Mesothelial cell of epicardium (in vitro differentiated cells): Measurements from ENCODE around the gene OTUD1. TPM values are rescaled to one million over a fixed set of nuclear protein-coding genes. Genes with fewer than 3 reads are reported as not detected.

ENCODE experiments used
- DNase-seq, 2 experiments: peaks; one replicate each; pipeline ENCODE4 v3.0.0; 2021; ENCODE audit warnings: low spot score in 2 of 2; ENCODE audit not compliant: unreplicated experiment in 2 of 2
- H3K27ac Mint-ChIP-seq: 2 replicates; pipeline ENCODE4 v1.8.0; 2021; ENCODE audit warnings: mixed read lengths
- H3K27me3 Mint-ChIP-seq: 2 replicates; pipeline ENCODE4 v1.8.0; 2021; ENCODE audit warnings: low read depth, mixed read lengths
- H3K36me3 Mint-ChIP-seq: 2 replicates; pipeline ENCODE4 v1.8.0; 2021; ENCODE audit warnings: mixed read lengths
- H3K4me1 Mint-ChIP-seq: 2 replicates; pipeline ENCODE4 v1.8.0; 2021; ENCODE audit warnings: mixed read lengths
- H3K4me3 Mint-ChIP-seq: 2 replicates; pipeline ENCODE4 v1.8.0; 2021; ENCODE audit warnings: mild to moderate bottlenecking, moderate library complexity, mixed read lengths
- H3K9me3 Mint-ChIP-seq: 2 replicates; pipeline ENCODE4 v1.8.0; 2021; ENCODE audit warnings: mixed read lengths
- CTCF ChIP-seq: fragments of 200-600 bp; sonication (generic); IDR thresholded peaks from one replicate; pipeline ENCODE4 v1.5.0; 2021; ENCODE audit warnings: antibody characterized with exemption; ENCODE audit not compliant: unreplicated experiment
- total RNA-seq: library from RNA; stranded (reverse); gene quantifications from 3 replicates; pipeline ENCODE4 v1.2.1, GENCODE V29; 2021

Gene OTUD1
- total RNA-seq, 1 donor from 2014 or later: 11.7 TPM

GRCh38 chr10:23399701-23400144 is 39.2 kb upstream of the OTUD1 start:
- H3K9me3 Mint-ChIP-seq: no peaks in the 10 kb centered on the region

GRCh38 chr10:23402856-23403255 is 36.0 kb upstream of the OTUD1 start:
- no peak overlapping the region for H3K4me3 Mint-ChIP-seq
- no peaks in the 10 kb centered on the region for H3K27me3 Mint-ChIP-seq
- H3K9me3 Mint-ChIP-seq: no peaks in the 10 kb centered on the region
- no peak for DNase-seq
- H3K36me3 Mint-ChIP-seq: no peaks in the 10 kb centered on the region
- no peak overlapping the region for H3K27ac Mint-ChIP-seq
- no peaks in the 10 kb centered on the region for H3K4me1 Mint-ChIP-seq
- no peak for TF ChIP-seq CTCF

More at GRCh38 chr10:23399701-23400144, 39.2 kb upstream of the OTUD1 start:
- Mint-ChIP-seq H3K36me3 (no peaks in the 10 kb centered on the region), H3K4me1 (no peaks in the 10 kb centered on the region), H3K27ac (no peak overlapping the region), H3K4me3 (no peak overlapping the region), H3K27me3 (no peaks in the 10 kb centered on the region)
- TF ChIP-seq CTCF: no peak
- no peak for DNase-seq

- H3K36me3 Mint-ChIP-seq: no peaks in the 10 kb centered on the region
- DNase-seq: no peak
- H3K27ac Mint-ChIP-seq: no peak overlapping the region
- H3K4me1 Mint-ChIP-seq: no peaks in the 10 kb centered on the region
- H3K4me3 Mint-ChIP-seq: no peak overlapping the region
- no peaks in the 10 kb centered on the region for H3K27me3 Mint-ChIP-seq
- H3K9me3 Mint-ChIP-seq: no peaks in the 10 kb centered on the region
- no peak for TF ChIP-seq CTCF
Measured at GRCh38 chr10:23403278-23403677, 35.6 kb upstream of the OTUD1 start.

- no peaks in the 10 kb centered on the region for H3K4me1 Mint-ChIP-seq
- no peaks in the 10 kb centered on the region for H3K27me3 Mint-ChIP-seq
- H3K9me3 Mint-ChIP-seq: no peaks in the 10 kb centered on the region
- H3K27ac Mint-ChIP-seq: no peak overlapping the region
- no peak for TF ChIP-seq CTCF
- no peaks in the 10 kb centered on the region for H3K36me3 Mint-ChIP-seq
- H3K4me3 Mint-ChIP-seq: no peak overlapping the region
- DNase-seq: no peak
Measured at GRCh38 chr10:23403719-23404118, 35.2 kb upstream of the OTUD1 start.

GRCh38 chr10:23404461-23404980 is 34.4 kb upstream of the OTUD1 start:
- no peaks in the 10 kb centered on the region for H3K27me3 Mint-ChIP-seq
- no peaks in the 10 kb centered on the region for H3K36me3 Mint-ChIP-seq
- H3K4me1 Mint-ChIP-seq: no peaks in the 10 kb centered on the region
- no peak for TF ChIP-seq CTCF
- DNase-seq: no peak
- no peaks in the 10 kb centered on the region for H3K9me3 Mint-ChIP-seq
- H3K27ac Mint-ChIP-seq: no peak overlapping the region
- no peak overlapping the region for H3K4me3 Mint-ChIP-seq

GRCh38 chr10:23405540-23405939 is 33.3 kb upstream of the OTUD1 start:
- DNase-seq: no peak
- H3K27ac Mint-ChIP-seq: no peak overlapping the region
- no peaks in the 10 kb centered on the region for H3K36me3 Mint-ChIP-seq
- TF ChIP-seq CTCF: no peak
- H3K4me1 Mint-ChIP-seq: no peaks in the 10 kb centered on the region
- no peaks in the 10 kb centered on the region for H3K9me3 Mint-ChIP-seq
- no peak overlapping the region for H3K4me3 Mint-ChIP-seq
- no peaks in the 10 kb centered on the region for H3K27me3 Mint-ChIP-seq
